GM19455 (cell line): Measurements from ENCODE around the gene WNT5A.
A peak's percentile ranks its signal among the peaks of the same experiment; 100 is the strongest.
"Not testable (repeated sequence)": the region's sequence is repeated elsewhere in the genome, so short reads cannot be mapped to it uniquely, and the experiment has no call there.

ENCODE experiments used
- ATAC-seq: cut with Tn5 transposase; IDR thresholded peaks from one replicate; pipeline ENCODE4 v1.9.1; 2021; ENCODE audit not compliant: unreplicated experiment

WNT5A gene

GRCh38 chr3:55507808-55508207 is 20.7 kb upstream of the WNT5A start:
- no peak for ATAC-seq

- no peak for ATAC-seq
These were observed 18.7 kb upstream of the WNT5A start for GRCh38 chr3:55505776-55506175.

- ATAC-seq: not testable (repeated sequence)
These were observed 18.0 kb upstream of the WNT5A start for GRCh38 chr3:55505102-55505501.

GRCh38 chr3:55501905-55502304 is 14.8 kb upstream of the WNT5A start:
- no peak for ATAC-seq

GRCh38 chr3:55500555-55501330 is 13.6 kb upstream of the WNT5A start:
- ATAC-seq: no peak

GRCh38 chr3:55498520-55498919 is 11.4 kb upstream of the WNT5A start:
- ATAC-seq: no peak

- no peak for ATAC-seq
These were observed 10.1 kb upstream of the WNT5A start for GRCh38 chr3:55497250-55497649.

DNA sequence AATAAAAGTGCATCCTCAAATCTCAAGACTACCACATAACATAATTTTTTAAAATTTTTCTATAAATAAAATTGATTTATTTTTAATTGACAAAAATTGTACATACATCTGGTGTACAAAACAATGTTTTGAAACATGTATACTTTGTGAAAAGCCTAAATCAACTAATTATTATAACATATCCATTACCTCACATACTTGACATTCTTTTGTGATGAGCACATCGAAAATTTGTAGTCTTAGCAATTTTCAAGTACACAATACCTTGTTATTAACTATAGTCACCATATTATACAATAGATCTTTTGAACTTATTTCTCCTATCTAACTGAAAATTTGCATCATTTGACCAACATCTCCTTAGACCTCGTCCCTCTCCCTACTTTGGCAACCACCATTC is 7.9 kb upstream of the WNT5A start:
- no peak for ATAC-seq

- no peak for ATAC-seq
These were observed 5.9 kb upstream of the WNT5A start for GRCh38 chr3:55492976-55493375.

- ATAC-seq: no peak
These were observed 4.2 kb upstream of the WNT5A start for GRCh38 chr3:55491296-55491816.

DNA sequence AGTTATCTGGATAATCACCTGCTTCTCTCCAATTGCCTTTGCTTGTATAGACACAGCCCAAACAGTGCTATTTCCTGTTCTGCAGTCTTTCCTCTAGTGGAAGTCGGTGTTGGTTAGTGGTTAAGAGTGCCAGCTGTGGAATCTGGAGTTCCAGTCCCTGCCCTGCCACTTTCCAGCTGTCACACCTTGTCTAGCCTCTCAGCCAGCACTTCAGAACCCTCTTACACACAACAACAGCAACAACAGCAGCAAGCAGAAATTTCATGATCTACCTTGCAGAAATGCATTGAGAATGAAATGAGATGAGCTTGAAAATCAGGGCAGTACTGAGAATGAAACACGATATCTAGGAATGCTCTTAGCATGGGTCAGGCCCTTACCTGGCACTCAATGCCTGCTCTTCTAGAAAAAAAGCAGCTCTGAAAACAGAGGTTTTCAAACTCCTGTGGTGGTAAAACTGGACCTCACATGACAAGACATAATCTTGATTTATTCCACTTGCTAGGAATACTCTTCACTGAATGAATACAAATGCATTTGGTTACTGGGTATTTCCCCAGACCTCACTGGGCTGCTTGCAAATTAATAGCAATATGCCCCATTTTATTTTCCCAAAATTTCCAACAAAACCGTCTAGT is 3.3 kb upstream of the WNT5A start:
- ATAC-seq: no peak

DNA sequence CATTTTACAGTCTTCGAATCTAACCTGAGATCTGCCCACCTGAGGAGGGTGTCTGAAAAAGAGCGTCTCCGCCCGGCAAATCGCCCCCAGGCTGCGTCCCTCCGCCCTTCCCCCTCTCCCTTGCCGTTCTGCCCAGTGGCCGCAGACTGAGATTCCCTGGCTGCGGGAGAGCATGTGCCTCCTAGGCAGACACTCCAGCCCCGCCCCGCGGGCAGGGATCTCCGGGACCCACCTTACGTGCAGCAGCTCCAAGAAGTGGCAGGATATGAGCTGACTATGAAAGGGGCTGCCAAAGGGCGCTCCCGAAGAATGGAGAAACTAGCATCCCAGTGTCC is 2.7 kb upstream of the WNT5A start:
- no peak for ATAC-seq

DNA sequence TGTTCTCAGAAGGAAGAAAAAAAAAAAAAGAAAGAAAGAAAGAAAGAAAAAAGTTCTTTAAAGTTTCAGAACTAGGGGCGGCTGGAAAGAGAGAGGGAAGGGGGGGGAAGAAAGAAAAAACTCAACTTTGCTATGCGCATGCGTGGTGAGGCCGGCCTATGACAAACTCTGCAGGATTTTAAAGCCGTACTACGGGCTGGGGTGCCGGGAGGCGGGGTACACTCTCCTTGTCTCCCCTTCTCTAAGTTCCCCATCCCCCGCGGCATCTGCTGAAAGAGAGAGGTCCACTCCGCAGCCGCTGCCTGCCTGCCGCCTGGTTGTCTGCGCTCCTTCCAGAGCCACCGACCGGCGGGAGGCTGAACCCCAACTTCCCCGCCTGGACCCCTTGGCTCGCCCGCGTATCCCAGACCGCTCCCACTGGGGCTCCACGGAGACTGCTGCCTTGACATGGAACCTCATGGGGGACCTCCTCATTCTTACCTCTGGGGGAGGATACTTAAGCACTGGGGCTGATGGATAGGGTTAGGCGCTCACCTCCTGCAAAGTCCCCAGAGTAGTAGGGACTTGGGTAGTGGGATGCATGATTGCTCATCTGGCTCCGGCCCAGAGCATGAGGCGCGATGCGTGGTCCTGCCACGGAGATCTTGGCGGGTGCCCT is 1.4 kb upstream of the WNT5A start:
- no peak for ATAC-seq

- no peak for ATAC-seq
These were observed 505 bp upstream of the WNT5A start for GRCh38 chr3:55487381-55488241.

GRCh38 chr3:55486101-55486856 is 827 bp downstream of the WNT5A start:
- no peak for ATAC-seq

DNA sequence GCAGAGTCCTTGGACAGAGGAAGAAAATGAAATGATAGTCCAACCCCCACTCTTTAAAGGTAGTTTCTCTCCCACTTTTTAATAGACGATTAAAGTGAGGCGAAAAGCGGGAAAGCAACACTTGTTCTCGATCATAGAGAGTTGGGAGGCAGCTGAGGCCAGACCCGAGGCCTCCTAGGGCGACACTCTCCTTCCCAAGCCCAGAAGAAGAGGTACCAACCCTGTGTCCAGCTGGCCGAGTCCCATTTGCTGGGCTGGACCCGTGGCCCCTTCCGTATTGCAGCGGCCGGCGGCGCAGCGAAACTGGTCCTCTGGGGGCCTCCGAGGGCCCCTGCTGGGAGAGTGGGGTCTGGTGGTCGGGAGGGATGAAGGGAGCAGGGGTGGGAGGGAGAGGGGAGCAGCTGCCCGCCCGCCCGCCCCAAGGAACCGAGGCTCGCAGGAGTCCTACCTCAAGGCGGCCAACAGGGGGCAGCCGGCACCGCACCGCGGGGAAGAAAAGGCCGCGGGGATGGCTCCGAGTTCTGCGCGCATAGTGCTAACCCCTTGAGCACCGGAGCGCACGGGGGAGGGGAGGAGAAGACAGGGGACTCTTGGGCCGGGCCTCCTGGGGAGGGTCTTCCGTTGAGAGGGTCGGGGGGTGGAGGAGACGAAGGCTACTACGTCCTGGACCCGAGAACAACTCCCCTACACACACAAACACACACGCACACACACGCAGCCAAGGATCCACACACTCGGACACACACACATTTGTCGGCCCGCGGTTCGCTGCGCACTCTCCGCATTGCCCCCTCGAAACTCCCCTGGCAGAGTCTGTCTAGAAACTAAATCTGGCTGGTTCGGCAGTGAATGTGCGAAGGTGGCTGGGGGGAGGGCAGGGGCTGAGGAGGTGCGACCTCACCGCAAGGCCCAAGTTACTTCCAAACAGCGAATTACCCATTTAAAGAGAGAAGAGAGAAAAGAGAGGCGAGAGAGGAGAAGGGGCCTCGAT is 2.0 kb downstream of the WNT5A start:
- ATAC-seq: peak; percentile 66

- ATAC-seq: no peak
These were observed 2.9 kb downstream of the WNT5A start for GRCh38 chr3:55484191-55484689.

- no peak for ATAC-seq
These were observed 3.7 kb downstream of the WNT5A start for GRCh38 chr3:55483196-55484095.
